HEK293 (cell line): ENCODE measurements around the gene KANSL3.

ENCODE experiments used
- CTCF ChIA-PET: fragments of 350-600 bp; formaldehyde crosslinking; extraction: SDS; loops from one replicate; lab custom pipeline; 2021; ENCODE audit warnings: antibody characterized with exemption; lab: Yijun Ruan, JAX
- POLR2A ChIA-PET: fragments of 300-600 bp; formaldehyde crosslinking; extraction: SDS; loops from one replicate; lab custom pipeline; 2020; ENCODE audit warnings: antibody characterized with exemption, inconsistent platforms; lab: Yijun Ruan, JAX
- H3K27ac ChIP-seq: fragments of 200-500 bp; sonication (Bioruptor generic); 2 replicates; pipeline ENCODE4 v1.5.1; 2014; ENCODE audit warnings: low read depth, low read length, control low read depth, inconsistent platforms; ENCODE audit errors: extremely low read depth
- H3K36me3 ChIP-seq, 2 experiments: fragments of 200-500 bp in 1 of 2; sonication (Bioruptor generic) in 1 of 2; 1 replicate in 1 of 2; 2 replicates in 1 of 2; pipeline ENCODE4 v1.5.1; 2014 to 2017; ENCODE audit warnings: inconsistent platforms in 2 of 2, low read length in 2 of 2; ENCODE audit not compliant: control insufficient read depth in 2 of 2, insufficient read depth in 1 of 2
- H3K4me1 ChIP-seq: fragments of 200-500 bp; sonication (Bioruptor generic); 2 replicates; pipeline ENCODE4 v1.5.1; 2014; ENCODE audit warnings: mild to moderate bottlenecking, low read length, inconsistent platforms; ENCODE audit not compliant: control insufficient read depth, insufficient read depth
- H3K4me3 ChIP-seq: 2 replicates; pipeline ENCODE4 v1.5.1; 2011; ENCODE audit warnings: low read depth, mild to moderate bottlenecking, control low read depth, low read length, moderate library complexity
- H3K9me3 ChIP-seq: fragments of 200-500 bp; sonication (Bioruptor generic); 2 replicates; pipeline ENCODE4 v1.5.1; 2014; ENCODE audit warnings: low read depth, low read length, inconsistent platforms; ENCODE audit not compliant: control insufficient read depth, insufficient read depth
- IKZF3 ChIP-seq: fragments of 450-650 bp; IDR thresholded peaks from 2 replicates; pipeline ENCODE4 v1.5.0; 2018; ENCODE audit warnings: missing biosample characterization, mild to moderate bottlenecking, missing genetic modification characterization, moderate library complexity
- YY1 ChIP-seq: fragments of 450-650 bp; formaldehyde crosslinking; IDR thresholded peaks from 2 replicates; pipeline ENCODE4 v1.5.1; 2018; ENCODE audit warnings: missing biosample characterization, missing genetic modification characterization
- ZBTB10 ChIP-seq: fragments of 450-650 bp; formaldehyde crosslinking; IDR thresholded peaks from 2 replicates; pipeline ENCODE4 v1.5.1; 2016; ENCODE audit warnings: missing biosample characterization, missing genetic modification characterization
- ZNF157 ChIP-seq: fragments of 450-650 bp; formaldehyde crosslinking; IDR thresholded peaks from 2 replicates; pipeline ENCODE4 v1.5.1; 2016; ENCODE audit warnings: missing biosample characterization, missing genetic modification characterization
- ZNF202 ChIP-seq: fragments of 450-650 bp; formaldehyde crosslinking; IDR thresholded peaks from 2 replicates; pipeline ENCODE4 v1.5.1; 2016; ENCODE audit warnings: missing biosample characterization, missing genetic modification characterization, borderline replicate concordance
- ZNF518A ChIP-seq: fragments of 450-650 bp; formaldehyde crosslinking; conservative IDR thresholded peaks from 2 replicates; pipeline ENCODE4 v1.5.1; 2016; ENCODE audit warnings: low read depth, missing biosample characterization, missing genetic modification characterization
- ZNF654 ChIP-seq: fragments of 450-650 bp; formaldehyde crosslinking; IDR thresholded peaks from 2 replicates; pipeline ENCODE4 v1.5.1; 2016; ENCODE audit warnings: low read depth, missing biosample characterization, missing genetic modification characterization
- ZNF664 ChIP-seq: fragments of 450-650 bp; formaldehyde crosslinking; IDR thresholded peaks from 2 replicates; pipeline ENCODE4 v1.5.1; 2016; ENCODE audit warnings: missing biosample characterization, missing genetic modification characterization
- ZNF837 ChIP-seq: fragments of 450-650 bp; formaldehyde crosslinking; IDR thresholded peaks from 2 replicates; pipeline ENCODE4 v1.5.1; 2016; ENCODE audit warnings: missing biosample characterization, missing genetic modification characterization

Gene KANSL3

GRCh38 chr2:96596596-96596995, 41.5 kb downstream of the KANSL3 start:
- TF ChIP-seq ZNF202 (tag by site-specific recombination) = no peak
- TF ChIP-seq, all 188 proteins: peak for 0
- peaks cover 59 to 95% of the 10 kb centered on the region in 2 experiments for H3K36me3 ChIP-seq
- H3K9me3 ChIP-seq = no peaks in the 10 kb centered on the region
- H3K4me3 ChIP-seq = no peak overlapping the region
- CTCF ChIA-PET = no interaction called here
- H3K4me1 ChIP-seq = no peaks in the 10 kb centered on the region
- POLR2A ChIA-PET = no interaction called here
- no peak overlapping the region for H3K27ac ChIP-seq

GRCh38 chr2:96594691-96595152, 43.4 kb downstream of the KANSL3 start:
- H3K4me1 ChIP-seq = no peaks in the 10 kb centered on the region
- TF ChIP-seq ZNF664 (tag by site-specific recombination) = no peak
- no peak for TF ChIP-seq YY1 (tag by site-specific recombination)
- TF ChIP-seq IKZF3 (tag by site-specific recombination) = no peak
- TF ChIP-seq ZNF837 (tag by site-specific recombination) = no peak
- no peak for TF ChIP-seq ZNF654 (tag by site-specific recombination)
- TF ChIP-seq ZNF157 (tag by site-specific recombination) = no peak
- TF ChIP-seq, all 188 proteins: peak for 0
- Histone ChIP-seq H3K4me3 (no peak overlapping the region), H3K36me3 (peaks cover 54 to 83% of the 10 kb centered on the region in 2 experiments), H3K9me3 (no peaks in the 10 kb centered on the region), H3K27ac (no peak overlapping the region)
- ChIA-PET CTCF (interaction anchor here (0.6 to 1.7 kb wide), 5 partner anchors 14 to 201 kb away, joined by 3 to 6 read pairs (median 3); partner anchors contain the start of gene CNNM4), POLR2A (interaction anchor here (0.5 kb wide), 1 partner anchor 265 kb away, joined by 3 read pairs; no protein-coding TSS in a partner anchor)

GRCh38 chr2:96594282-96594681, 43.8 kb downstream of the KANSL3 start:
- CTCF ChIA-PET = interaction anchor here (0.7 to 1.7 kb wide), 5 partner anchors 13 to 167 kb away, joined by 3 to 8 read pairs (median 3); partner anchors contain the start of gene CNNM4
- Histone ChIP-seq H3K36me3 (peaks cover 50 to 81% of the 10 kb centered on the region in 2 experiments), H3K27ac (no peak overlapping the region), H3K4me3 (no peak overlapping the region), H3K4me1 (no peaks in the 10 kb centered on the region), H3K9me3 (no peaks in the 10 kb centered on the region)
- POLR2A ChIA-PET = interaction anchor here (0.5 kb wide), 1 partner anchor 264 kb away, joined by 3 read pairs; no protein-coding TSS in a partner anchor
- no peak for TF ChIP-seq ZNF518A (tag by site-specific recombination)
- no peak for TF ChIP-seq ZBTB10 (tag by site-specific recombination)
